Measurements from ENCODE around the gene CPNE4.

DNA sequence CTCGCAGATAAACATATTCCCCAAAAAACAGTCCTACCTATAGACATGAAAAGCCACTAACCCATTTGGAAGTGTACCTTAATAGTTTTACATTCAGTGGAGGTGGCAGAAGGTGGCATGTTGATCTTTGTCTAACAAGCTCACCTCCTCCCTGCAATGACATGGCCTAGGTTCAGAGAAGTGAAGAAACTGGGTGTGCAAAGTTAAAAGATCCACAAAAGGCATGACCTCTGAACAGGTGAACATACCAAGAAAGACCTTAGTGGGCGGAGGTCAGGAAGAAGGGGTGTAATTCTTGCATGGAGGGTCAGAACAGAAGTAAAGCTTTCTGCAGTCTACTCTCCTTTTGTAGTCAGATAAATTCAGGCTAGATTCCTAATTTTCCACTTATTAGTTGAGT lies 532.9 kb downstream of the CPNE4 start:
- TF ChIP-seq, protein P1, sequence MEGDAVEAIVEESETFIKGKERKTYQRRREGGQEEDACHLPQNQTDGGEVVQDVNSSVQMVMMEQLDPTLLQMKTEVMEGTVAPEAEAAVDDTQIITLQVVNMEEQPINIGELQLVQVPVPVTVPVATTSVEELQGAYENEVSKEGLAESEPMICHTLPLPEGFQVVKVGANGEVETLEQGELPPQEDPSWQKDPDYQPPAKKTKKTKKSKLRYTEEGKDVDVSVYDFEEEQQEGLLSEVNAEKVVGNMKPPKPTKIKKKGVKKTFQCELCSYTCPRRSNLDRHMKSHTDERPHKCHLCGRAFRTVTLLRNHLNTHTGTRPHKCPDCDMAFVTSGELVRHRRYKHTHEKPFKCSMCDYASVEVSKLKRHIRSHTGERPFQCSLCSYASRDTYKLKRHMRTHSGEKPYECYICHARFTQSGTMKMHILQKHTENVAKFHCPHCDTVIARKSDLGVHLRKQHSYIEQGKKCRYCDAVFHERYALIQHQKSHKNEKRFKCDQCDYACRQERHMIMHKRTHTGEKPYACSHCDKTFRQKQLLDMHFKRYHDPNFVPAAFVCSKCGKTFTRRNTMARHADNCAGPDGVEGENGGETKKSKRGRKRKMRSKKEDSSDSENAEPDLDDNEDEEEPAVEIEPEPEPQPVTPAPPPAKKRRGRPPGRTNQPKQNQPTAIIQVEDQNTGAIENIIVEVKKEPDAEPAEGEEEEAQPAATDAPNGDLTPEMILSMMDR (IDR thresholded peaks at IDR 0.05 in 8 of 11, conservative IDR thresholded peaks at IDR 0.05 in 3 of 11), result no peak
- TF ChIP-seq POLR2A (IDR thresholded peaks at IDR 0.05), result no peak
